Inferior parietal cortex (tissue), 1 donor: ENCODE results near the gene RBM26.

ENCODE experiments used
- DNase-seq: peaks from one replicate; pipeline ENCODE4 v3.0.0-alpha.2; 2016; ENCODE audit errors: extremely low spot score

Gene RBM26

GRCh38 chr13:79423801-79424642 is 18.0 kb upstream of the RBM26 start:
- peak; percentile 80 for DNase-seq

GRCh38 chr13:79423340-79423739 is 17.3 kb upstream of the RBM26 start:
- DNase-seq = no peak

GRCh38 chr13:79419365-79419764 is 13.3 kb upstream of the RBM26 start:
- DNase-seq = no peak

- no peak for DNase-seq
These were observed 11.7 kb upstream of the RBM26 start for GRCh38 chr13:79417741-79418140.

- DNase-seq = no peak
These were observed 7.5 kb upstream of the RBM26 start for GRCh38 chr13:79413521-79413920.

- DNase-seq = no peak
These were observed 3.8 kb upstream of the RBM26 start for GRCh38 chr13:79409828-79410227.

GRCh38 chr13:79407349-79407979 is 1.4 kb upstream of the RBM26 start:
- no peak for DNase-seq

- DNase-seq = no peak
These were observed 498 bp upstream of the RBM26 start for GRCh38 chr13:79406597-79406908.

DNA sequence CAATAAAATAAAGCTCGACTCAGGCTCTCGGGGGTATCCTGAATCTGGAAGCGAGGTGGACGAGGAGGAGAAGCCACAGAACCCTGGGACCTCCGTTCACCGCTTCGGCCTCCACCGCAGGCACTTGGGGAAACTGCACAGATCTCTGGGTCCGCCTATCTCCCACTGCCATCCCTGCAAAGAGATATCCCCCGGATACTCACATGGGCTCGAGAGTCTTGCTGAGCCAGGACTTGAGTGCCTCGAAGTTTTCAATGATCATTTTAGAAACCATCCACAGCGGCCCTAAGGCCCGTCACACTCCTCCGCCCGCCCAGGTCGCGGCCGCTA is 589 bp downstream of the RBM26 start:
- no peak for DNase-seq

GRCh38 chr13:79404985-79405384 is 1.1 kb downstream of the RBM26 start:
- no peak for DNase-seq

- DNase-seq = no peak
These were observed 1.7 kb downstream of the RBM26 start for GRCh38 chr13:79404361-79404760.

- DNase-seq = no peak
These were observed 2.9 kb downstream of the RBM26 start for GRCh38 chr13:79403113-79403512.

DNA sequence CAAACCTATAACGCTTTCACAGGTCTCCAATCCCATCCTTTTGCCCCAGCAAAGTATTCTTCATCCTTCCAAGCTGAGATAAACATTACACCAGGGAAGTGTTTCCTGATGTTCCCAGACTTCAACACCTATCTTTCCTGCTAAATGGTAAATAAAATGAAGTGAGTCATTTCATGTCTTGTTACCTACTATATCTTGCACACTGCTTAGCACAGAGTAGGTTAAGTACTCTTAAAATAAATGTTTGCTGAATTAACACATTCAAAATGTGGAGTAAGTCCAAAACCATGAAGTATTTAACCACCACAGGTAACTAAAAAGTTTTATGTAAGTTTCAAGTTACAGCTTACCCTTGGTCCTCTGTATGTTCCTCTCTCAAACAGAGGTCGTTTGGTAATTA is 3.4 kb downstream of the RBM26 start:
- no peak for DNase-seq

DNA sequence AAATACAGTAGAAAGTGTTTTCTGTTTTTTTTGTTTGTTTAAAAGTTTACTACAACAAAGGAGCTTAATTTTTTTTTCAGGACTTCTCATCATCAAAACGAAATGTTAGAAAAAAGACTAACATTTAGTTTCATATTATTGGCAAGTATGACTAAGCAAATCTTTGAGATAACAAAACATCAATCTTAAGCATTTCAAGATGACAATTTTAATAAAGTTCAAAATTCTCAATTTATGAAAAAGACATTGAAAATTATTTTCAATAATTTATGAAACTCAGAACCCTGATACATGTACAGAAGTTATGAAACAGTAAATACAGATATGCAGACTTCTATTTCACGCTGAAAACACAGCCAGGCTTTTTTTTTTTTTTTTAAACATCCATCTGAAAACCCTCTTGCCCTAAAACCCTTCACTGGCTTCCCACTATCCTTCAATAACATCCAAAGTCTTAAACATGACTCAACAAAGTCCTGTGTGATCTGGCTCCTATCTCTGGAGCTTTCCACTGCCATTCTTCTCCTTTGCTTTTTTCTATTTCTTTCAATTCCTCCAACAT is 3.9 kb downstream of the RBM26 start:
- DNase-seq = no peak

DNA sequence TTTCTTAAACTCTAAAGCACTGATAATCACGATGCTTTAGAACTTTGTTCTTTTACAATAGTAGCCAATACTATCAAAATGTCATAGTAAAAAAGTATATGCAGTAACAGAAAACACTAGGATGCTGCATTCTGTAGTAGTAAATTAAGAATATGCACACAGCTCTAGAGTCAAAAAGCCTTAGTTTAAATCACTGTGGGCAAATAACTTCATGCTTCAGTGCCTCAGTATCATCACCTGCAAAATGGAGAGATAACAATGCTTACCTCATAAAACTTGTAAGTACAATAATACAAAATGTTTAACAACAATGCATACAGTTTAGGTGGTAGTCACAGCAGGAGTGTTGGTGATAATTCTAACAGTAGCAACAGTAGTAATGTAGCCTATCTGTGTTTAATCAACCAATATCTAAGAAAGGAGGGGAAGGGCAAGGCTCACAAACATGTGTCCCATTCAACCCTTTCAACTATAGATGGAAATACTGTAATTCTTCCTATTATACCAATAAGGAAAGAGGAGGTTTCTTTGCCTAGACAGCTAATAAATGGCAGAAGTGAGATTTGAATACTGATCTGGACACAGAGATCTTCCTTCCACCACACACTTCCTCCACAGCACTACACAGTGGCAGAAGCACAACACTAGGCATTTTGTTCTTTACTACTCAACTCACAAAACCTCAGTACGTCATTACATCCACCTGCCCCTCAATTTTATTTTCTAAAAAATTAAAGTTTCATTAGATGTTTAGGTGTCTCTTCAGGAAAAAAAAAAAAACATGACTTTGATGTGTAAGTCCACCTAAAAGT is 4.6 kb downstream of the RBM26 start:
- no peak for DNase-seq

DNA sequence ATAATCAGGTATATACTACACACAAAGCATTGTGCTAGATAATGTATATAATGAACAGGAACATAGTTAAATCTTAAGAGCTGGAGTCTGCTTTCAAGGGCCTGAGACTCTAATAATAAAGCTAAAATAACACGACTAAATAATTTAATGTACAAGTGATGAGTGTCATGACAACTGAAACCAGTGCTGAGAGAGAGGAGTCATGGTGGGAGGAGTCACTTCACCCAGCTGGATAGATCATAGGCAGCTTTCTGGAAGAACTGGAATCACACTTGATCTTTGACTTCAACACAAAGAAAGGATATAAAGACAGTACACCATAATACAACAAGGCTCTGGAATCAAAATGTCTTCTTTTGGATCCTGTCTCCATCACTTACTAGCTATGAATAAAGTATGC is 7.1 kb downstream of the RBM26 start:
- DNase-seq = no peak

GRCh38 chr13:79398127-79398526 is 7.9 kb downstream of the RBM26 start:
- no peak for DNase-seq

GRCh38 chr13:79395881-79396280 is 10.2 kb downstream of the RBM26 start:
- DNase-seq = no peak

DNA sequence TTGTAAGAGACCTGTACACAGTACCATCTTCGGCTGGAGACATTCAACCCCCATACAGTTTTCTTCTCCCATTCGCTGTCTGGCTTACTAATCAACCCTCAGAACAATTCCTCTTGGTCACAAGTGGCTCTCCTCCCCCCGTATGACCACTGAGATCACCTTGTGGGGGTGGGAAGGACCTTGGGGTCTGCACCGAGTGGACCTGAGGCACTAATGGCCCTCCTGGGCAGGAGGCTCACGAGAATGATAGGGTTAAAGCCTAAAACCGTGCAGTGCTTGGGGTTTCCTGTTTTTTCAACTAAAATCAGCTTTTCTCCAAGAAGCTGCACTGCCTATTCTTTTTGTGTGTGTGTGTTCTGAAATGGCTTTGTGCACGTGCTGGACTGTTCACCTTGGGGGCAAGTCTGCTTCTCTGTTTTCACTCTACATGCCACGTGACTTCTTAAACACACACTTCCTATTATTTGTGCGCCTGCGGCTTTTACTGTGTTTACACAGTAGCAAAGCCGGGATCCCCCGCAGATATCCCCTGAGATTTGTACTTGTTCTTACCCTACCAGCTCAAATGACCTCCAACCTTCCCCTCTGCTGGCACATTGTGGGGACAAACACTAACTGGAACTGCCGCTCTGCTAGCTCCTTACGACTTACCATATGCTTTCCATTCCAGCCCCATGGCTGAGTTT is 12.3 kb downstream of the RBM26 start:
- DNase-seq = no peak

- DNase-seq = no peak
These were observed 13.0 kb downstream of the RBM26 start for GRCh38 chr13:79392882-79393563.

GRCh38 chr13:79389026-79389425 is 17.0 kb downstream of the RBM26 start:
- no peak for DNase-seq
